SU-DHL-6 (cell line): ENCODE measurements around the gene PSEN1.

Experiments
- EZH2phosphoT487 ChIP-seq: fragments of 200-600 bp; sonication (generic), shearing (Covaris generic); conservative IDR thresholded peaks from 2 replicates; pipeline ENCODE4 v1.6.1; 2018; ENCODE audit warnings: mild to moderate bottlenecking, antibody characterized with exemption, low read length, moderate library complexity, mixed read lengths
- TF ChIP-seq, protein P1 (sequence below): fragments of 200-600 bp; sonication (generic); IDR thresholded peaks from one replicate; pipeline ENCODE4 v1.5.1; 2017; ENCODE audit warnings: antibody characterized with exemption, mild to moderate bottlenecking, low read length, moderate library complexity; ENCODE audit not compliant: insufficient read depth, poor library complexity, severe bottlenecking

DNA sequence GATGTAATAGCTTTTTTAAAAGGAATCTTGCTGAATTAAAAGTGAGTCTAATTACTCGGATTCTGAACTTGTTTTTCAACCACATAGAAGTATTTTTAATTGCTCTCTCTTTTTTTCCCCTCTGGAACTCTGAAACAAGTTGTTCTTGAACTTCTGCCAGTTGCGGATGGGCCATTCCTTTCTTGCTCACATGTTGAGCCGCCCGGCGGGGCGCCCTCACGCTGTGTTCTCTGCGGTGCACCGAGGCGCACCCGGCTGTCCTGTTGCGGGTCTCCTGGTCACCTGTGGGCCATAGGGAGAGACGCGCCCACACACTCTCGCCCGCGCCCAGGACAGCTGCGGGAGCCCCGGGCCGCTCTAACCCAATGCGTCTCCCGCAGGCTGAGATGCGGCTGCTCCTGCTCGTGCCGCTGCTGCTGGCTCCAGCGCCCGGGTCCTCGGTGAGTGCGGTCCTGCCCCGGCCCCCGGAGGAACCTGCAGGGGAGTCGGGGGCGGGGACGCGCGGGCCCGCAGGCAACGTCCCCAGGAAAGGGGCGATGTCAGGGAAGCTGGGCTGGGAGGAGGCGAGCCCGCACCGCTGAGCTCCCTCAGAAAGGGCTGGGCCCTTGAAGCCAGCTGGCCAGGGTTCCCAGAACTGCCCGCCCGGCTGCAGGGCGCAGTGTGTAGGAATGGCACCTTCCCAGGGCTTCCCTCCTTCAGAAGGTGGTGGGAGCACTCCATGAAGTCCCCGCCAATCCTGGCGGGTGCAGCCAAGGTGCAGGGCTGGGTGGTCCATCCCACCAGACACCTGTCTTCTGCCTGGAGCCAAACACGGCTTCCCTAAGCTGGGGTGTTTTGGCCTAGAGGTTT is 103.3 kb downstream of the PSEN1 start:
- TF ChIP-seq, protein P1, sequence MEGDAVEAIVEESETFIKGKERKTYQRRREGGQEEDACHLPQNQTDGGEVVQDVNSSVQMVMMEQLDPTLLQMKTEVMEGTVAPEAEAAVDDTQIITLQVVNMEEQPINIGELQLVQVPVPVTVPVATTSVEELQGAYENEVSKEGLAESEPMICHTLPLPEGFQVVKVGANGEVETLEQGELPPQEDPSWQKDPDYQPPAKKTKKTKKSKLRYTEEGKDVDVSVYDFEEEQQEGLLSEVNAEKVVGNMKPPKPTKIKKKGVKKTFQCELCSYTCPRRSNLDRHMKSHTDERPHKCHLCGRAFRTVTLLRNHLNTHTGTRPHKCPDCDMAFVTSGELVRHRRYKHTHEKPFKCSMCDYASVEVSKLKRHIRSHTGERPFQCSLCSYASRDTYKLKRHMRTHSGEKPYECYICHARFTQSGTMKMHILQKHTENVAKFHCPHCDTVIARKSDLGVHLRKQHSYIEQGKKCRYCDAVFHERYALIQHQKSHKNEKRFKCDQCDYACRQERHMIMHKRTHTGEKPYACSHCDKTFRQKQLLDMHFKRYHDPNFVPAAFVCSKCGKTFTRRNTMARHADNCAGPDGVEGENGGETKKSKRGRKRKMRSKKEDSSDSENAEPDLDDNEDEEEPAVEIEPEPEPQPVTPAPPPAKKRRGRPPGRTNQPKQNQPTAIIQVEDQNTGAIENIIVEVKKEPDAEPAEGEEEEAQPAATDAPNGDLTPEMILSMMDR = no peak
- no peak for TF ChIP-seq EZH2phosphoT487
